Esophagus squamous epithelium (tissue), 4 donors: Measurements from ENCODE around the gene FFAR3.

Source experiments
- POLR2A ChIP-seq, 4 donors: fragments of 450-650 bp; IDR thresholded peaks; one replicate each; pipeline ENCODE4 v1.6.1; 2017; ENCODE audit warnings: antibody characterized with exemption in 4 of 4, mild to moderate bottlenecking in 4 of 4, moderate library complexity in 3 of 4
- TF ChIP-seq, protein P1 (sequence below), 6 experiments: fragments of 450-650 bp in 4 of 6; fragments of 200-600 bp in 2 of 6; sonication (generic) in 2 of 6; IDR thresholded peaks; one replicate each; pipeline ENCODE4 v1.5.1; 2016 to 2019; ENCODE audit warnings: antibody characterized with exemption in 6 of 6, mild to moderate bottlenecking in 4 of 6, moderate library complexity in 4 of 6

DNA sequence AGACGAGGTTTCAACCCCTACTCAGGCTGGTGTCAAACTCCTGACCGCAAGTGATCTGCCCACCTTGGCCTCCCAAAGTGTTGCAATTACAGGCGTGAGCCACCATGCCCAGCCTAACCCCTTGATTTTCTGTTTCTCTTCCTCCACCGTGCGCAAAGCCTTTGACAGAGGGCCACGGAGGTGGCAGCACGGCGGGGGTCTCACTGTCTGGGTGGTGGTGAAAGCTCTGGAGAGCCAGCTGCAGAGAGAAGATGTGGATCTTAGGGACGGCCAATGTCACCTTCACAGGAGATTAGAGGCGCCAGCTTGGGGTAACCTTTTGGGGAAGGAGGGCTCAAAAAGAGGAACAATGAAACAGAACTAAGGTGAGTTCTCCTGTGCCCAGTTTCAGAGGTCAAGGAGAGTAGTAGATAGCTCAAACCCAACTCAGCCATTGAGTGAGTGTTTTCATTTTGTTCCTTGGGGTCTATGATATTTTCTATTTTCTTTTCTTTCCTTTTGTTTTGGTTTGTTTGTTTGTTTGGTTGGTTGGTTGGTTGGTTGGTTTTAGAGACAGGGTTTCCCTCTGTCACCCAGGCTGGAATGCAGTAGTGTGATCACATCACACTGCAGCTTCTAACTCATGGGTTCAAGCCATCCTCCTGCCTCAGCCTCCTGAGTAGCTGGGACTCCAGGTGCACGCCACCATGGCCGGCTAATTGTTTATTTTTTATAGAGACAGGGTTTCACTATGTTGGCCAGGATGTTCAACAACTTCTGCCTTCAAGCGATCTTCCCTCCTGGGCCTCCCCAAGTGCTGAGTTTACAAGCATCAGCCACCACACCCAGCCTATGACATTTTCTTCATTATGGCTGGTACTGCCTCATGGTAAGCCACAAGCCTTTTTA, 50.3 kb downstream of the FFAR3 start:
- TF ChIP-seq, protein P1, sequence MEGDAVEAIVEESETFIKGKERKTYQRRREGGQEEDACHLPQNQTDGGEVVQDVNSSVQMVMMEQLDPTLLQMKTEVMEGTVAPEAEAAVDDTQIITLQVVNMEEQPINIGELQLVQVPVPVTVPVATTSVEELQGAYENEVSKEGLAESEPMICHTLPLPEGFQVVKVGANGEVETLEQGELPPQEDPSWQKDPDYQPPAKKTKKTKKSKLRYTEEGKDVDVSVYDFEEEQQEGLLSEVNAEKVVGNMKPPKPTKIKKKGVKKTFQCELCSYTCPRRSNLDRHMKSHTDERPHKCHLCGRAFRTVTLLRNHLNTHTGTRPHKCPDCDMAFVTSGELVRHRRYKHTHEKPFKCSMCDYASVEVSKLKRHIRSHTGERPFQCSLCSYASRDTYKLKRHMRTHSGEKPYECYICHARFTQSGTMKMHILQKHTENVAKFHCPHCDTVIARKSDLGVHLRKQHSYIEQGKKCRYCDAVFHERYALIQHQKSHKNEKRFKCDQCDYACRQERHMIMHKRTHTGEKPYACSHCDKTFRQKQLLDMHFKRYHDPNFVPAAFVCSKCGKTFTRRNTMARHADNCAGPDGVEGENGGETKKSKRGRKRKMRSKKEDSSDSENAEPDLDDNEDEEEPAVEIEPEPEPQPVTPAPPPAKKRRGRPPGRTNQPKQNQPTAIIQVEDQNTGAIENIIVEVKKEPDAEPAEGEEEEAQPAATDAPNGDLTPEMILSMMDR (IDR thresholded peaks at IDR 0.05), result no peak
- no peak for TF ChIP-seq POLR2A (IDR thresholded peaks at IDR 0.05)
